Osteocyte (in vitro differentiated cells): ENCODE measurements around the gene PIK3R5. TPM values are rescaled to one million over a fixed set of nuclear protein-coding genes. Genes with fewer than 3 reads are reported as not detected.

Experiments used
- DNase-seq: peaks from one replicate; pipeline ENCODE4 v3.0.0; 2021; ENCODE audit warnings: mixed read lengths; ENCODE audit not compliant: unreplicated experiment; ENCODE audit errors: extremely low spot score
- H3K27ac Mint-ChIP-seq: one replicate; pipeline ENCODE4 v1.8.0; 2021; ENCODE audit warnings: mild to moderate bottlenecking, mixed read lengths; ENCODE audit not compliant: unreplicated experiment
- H3K27me3 Mint-ChIP-seq: one replicate; pipeline ENCODE4 v1.8.0; 2021; ENCODE audit warnings: mixed read lengths; ENCODE audit not compliant: unreplicated experiment
- H3K36me3 Mint-ChIP-seq: one replicate; pipeline ENCODE4 v1.8.0; 2021; ENCODE audit warnings: mixed read lengths; ENCODE audit not compliant: unreplicated experiment
- H3K4me1 Mint-ChIP-seq: one replicate; pipeline ENCODE4 v1.8.0; 2021; ENCODE audit warnings: mixed read lengths; ENCODE audit not compliant: unreplicated experiment
- H3K4me3 Mint-ChIP-seq: one replicate; pipeline ENCODE4 v1.8.0; 2021; ENCODE audit warnings: mild to moderate bottlenecking, moderate library complexity, mixed read lengths; ENCODE audit not compliant: unreplicated experiment
- H3K9me3 Mint-ChIP-seq: one replicate; pipeline ENCODE4 v1.8.0; 2021; ENCODE audit warnings: mixed read lengths; ENCODE audit not compliant: unreplicated experiment
- CTCF ChIP-seq: fragments of 200-600 bp; sonication (generic); IDR thresholded peaks from 2 replicates; pipeline ENCODE4 v1.5.0; 2021; ENCODE audit warnings: antibody characterized with exemption, mild to moderate bottlenecking, moderate library complexity
- total RNA-seq: library from RNA; stranded (reverse); gene quantifications from 2 replicates; pipeline ENCODE4 v1.2.1, GENCODE V29; 2021

The PIK3R5 gene
- total RNA-seq, 1 donor from 2014 or later, result not detected

GRCh38 chr17:8843344-8843743 is 122.2 kb downstream of the PIK3R5 start:
- no peak overlapping the region for H3K27ac Mint-ChIP-seq

GRCh38 chr17:8841844-8842243 is 123.7 kb downstream of the PIK3R5 start:
- H3K4me3 Mint-ChIP-seq, result no peak overlapping the region

More at GRCh38 chr17:8843344-8843743, 122.2 kb downstream of the PIK3R5 start:
- Mint-ChIP-seq H3K4me3 (no peak overlapping the region), H3K9me3 (no peaks in the 10 kb centered on the region), H3K4me1 (no peaks in the 10 kb centered on the region), H3K27me3 (peaks cover 5% of the 10 kb centered on the region), H3K36me3 (no peaks in the 10 kb centered on the region)
- TF ChIP-seq CTCF, result no peak
- no peak for DNase-seq

GRCh38 chr17:8839410-8839935 is 126.0 kb downstream of the PIK3R5 start:
- Mint-ChIP-seq H3K9me3 (no peaks in the 10 kb centered on the region), H3K36me3 (no peaks in the 10 kb centered on the region), H3K27ac (no peak overlapping the region), H3K4me3 (no peak overlapping the region), H3K4me1 (no peaks in the 10 kb centered on the region), H3K27me3 (peaks cover 14% of the 10 kb centered on the region)
- peak; percentile 64 for DNase-seq
- TF ChIP-seq CTCF, result no peak

More at GRCh38 chr17:8841844-8842243, 123.7 kb downstream of the PIK3R5 start:
- H3K27me3 Mint-ChIP-seq, result peaks cover 8% of the 10 kb centered on the region
- H3K9me3 Mint-ChIP-seq, result no peaks in the 10 kb centered on the region
- no peaks in the 10 kb centered on the region for H3K36me3 Mint-ChIP-seq
- DNase-seq, result no peak
- H3K4me1 Mint-ChIP-seq, result no peaks in the 10 kb centered on the region
- TF ChIP-seq CTCF, result no peak
- H3K27ac Mint-ChIP-seq, result no peak overlapping the region

GRCh38 chr17:8838551-8839095 is 126.9 kb downstream of the PIK3R5 start:
- H3K27ac Mint-ChIP-seq, result no peak overlapping the region
- H3K27me3 Mint-ChIP-seq, result peaks cover 14% of the 10 kb centered on the region
- no peaks in the 10 kb centered on the region for H3K4me1 Mint-ChIP-seq
- no peak for TF ChIP-seq CTCF
- H3K36me3 Mint-ChIP-seq, result no peaks in the 10 kb centered on the region
- H3K9me3 Mint-ChIP-seq, result no peaks in the 10 kb centered on the region
- H3K4me3 Mint-ChIP-seq, result no peak overlapping the region
- peak; percentile 75 for DNase-seq

GRCh38 chr17:8837563-8838075 is 127.9 kb downstream of the PIK3R5 start:
- Mint-ChIP-seq H3K9me3 (no peaks in the 10 kb centered on the region), H3K4me3 (no peak overlapping the region), H3K27me3 (peaks cover 14% of the 10 kb centered on the region), H3K36me3 (no peaks in the 10 kb centered on the region), H3K4me1 (no peaks in the 10 kb centered on the region), H3K27ac (no peak overlapping the region)
- no peak for TF ChIP-seq CTCF
- peak; percentile 70 for DNase-seq
